CD4-positive, alpha-beta T cell treated with Interleukin-15 for 4 hours (primary cell): ENCODE results near the gene PPIL4.
"Not testable (repeated sequence)": the region's sequence is repeated elsewhere in the genome, so short reads cannot be mapped to it uniquely, and the experiment has no call there.

Source experiments
- DNase-seq: peaks from one replicate; pipeline ENCODE4 v3.0.0-alpha.2; 2020; ENCODE audit warnings: low spot score

Gene PPIL4

GRCh38 chr6:149483849-149484655 lies 61.8 kb downstream of the PPIL4 start:
- no peak for DNase-seq

- DNase-seq = no peak
These were observed 62.5 kb downstream of the PPIL4 start for GRCh38 chr6:149483334-149483725.

- DNase-seq = no peak
These were observed 63.1 kb downstream of the PPIL4 start for GRCh38 chr6:149482545-149483333.

- peak; percentile 64 for DNase-seq
These were observed 65.2 kb downstream of the PPIL4 start for GRCh38 chr6:149480502-149481280.

- no peak for DNase-seq
These were observed 67.1 kb downstream of the PPIL4 start for GRCh38 chr6:149478631-149479314.

GRCh38 chr6:149477544-149477943 lies 68.3 kb downstream of the PPIL4 start:
- no peak for DNase-seq

- no peak for DNase-seq
These were observed 68.9 kb downstream of the PPIL4 start for GRCh38 chr6:149476789-149477455.

GRCh38 chr6:149474108-149474935 lies 71.5 kb downstream of the PPIL4 start:
- DNase-seq = no peak

- DNase-seq = no peak
These were observed 72.5 kb downstream of the PPIL4 start for GRCh38 chr6:149473080-149474052.

GRCh38 chr6:149472241-149472640 lies 73.6 kb downstream of the PPIL4 start:
- DNase-seq = no peak

- DNase-seq = no peak
These were observed 74.0 kb downstream of the PPIL4 start for GRCh38 chr6:149471801-149472200.

- DNase-seq = no peak
These were observed 74.9 kb downstream of the PPIL4 start for GRCh38 chr6:149470948-149471347.

- DNase-seq = no peak
These were observed 77.7 kb downstream of the PPIL4 start for GRCh38 chr6:149468179-149468578.

- DNase-seq = no peak
These were observed 78.6 kb downstream of the PPIL4 start for GRCh38 chr6:149467265-149467664.

- no peak for DNase-seq
These were observed 81.4 kb downstream of the PPIL4 start for GRCh38 chr6:149464411-149464810.

GRCh38 chr6:149463781-149464180 lies 82.1 kb downstream of the PPIL4 start:
- no peak for DNase-seq

- not testable (repeated sequence) for DNase-seq
These were observed 83.1 kb downstream of the PPIL4 start for GRCh38 chr6:149462712-149463111.

- no peak for DNase-seq
These were observed 84.2 kb downstream of the PPIL4 start for GRCh38 chr6:149461670-149462069.

GRCh38 chr6:149460249-149460648 lies 85.6 kb downstream of the PPIL4 start:
- DNase-seq = not testable (repeated sequence)
